GM12874 (cell line): ENCODE results near the gene TMEM183A.

Experiments
- TF ChIP-seq, protein P1 (sequence below): IDR thresholded peaks from 2 replicates; pipeline ENCODE4 v1.5.1; 2011; ENCODE audit warnings: low read depth, mild to moderate bottlenecking, control low read depth, low read length, moderate library complexity; ENCODE audit not compliant: insufficient read depth

TMEM183A gene

DNA sequence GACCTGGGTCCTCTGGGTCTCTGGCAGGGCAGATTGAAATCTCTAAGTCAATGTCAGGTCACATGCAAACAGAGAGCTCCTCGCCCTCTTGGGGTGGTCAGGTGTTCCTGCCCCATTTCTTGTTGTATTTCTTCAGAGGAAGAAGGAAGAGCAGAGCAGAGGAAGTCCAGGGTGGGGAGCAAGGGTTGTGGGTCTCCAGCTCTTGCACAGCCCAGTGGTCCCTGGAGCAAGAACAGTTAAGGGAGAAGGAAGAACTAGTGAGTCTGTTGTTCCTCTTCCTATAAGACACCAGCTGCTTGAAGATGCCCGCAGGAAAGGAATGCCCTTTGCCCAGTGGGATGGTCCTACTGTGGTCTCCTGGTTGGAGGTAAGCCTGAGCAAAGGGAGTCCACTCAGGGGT is 52.3 kb downstream of the TMEM183A start:
- TF ChIP-seq, protein P1, sequence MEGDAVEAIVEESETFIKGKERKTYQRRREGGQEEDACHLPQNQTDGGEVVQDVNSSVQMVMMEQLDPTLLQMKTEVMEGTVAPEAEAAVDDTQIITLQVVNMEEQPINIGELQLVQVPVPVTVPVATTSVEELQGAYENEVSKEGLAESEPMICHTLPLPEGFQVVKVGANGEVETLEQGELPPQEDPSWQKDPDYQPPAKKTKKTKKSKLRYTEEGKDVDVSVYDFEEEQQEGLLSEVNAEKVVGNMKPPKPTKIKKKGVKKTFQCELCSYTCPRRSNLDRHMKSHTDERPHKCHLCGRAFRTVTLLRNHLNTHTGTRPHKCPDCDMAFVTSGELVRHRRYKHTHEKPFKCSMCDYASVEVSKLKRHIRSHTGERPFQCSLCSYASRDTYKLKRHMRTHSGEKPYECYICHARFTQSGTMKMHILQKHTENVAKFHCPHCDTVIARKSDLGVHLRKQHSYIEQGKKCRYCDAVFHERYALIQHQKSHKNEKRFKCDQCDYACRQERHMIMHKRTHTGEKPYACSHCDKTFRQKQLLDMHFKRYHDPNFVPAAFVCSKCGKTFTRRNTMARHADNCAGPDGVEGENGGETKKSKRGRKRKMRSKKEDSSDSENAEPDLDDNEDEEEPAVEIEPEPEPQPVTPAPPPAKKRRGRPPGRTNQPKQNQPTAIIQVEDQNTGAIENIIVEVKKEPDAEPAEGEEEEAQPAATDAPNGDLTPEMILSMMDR: no peak

DNA sequence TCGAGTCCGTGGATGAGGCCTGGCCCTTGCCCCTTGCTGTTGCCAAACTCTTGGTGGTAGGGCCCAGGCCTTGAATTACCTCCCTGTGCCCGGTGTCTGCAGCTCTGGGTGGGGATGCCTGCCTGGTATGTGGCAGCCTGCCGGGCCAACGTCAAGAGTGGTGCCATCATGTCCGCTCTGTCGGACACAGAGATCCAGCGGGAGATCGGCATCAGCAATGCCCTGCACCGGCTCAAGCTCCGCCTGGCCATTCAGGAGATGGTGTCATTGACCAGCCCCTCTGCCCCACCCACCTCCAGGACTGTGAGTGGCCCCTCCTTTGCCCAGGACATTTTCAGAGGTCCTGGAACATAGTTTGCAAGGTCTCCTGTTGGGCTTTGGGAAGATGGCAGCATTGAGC is 52.9 kb downstream of the TMEM183A start:
- TF ChIP-seq, protein P1: no peak

DNA sequence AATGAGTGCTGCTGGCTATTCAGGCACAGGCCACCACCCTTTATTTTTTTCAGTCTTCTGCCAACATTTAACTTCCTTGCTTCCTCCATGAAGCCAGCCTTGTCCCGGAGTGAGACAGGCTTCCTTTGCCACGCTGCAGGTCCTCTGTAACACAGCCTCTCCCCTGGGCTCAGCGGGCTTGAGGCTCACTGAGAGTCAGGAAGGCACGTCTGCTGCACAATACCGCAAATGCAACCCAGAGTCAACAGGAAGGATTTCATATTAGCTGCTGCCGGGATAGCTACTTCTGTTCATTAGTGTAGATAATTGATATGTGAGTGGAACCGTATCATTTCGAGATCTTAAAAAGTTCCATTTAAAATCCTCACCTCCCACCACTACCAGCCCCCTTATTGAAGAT is 56.1 kb downstream of the TMEM183A start:
- TF ChIP-seq, protein P1: no peak

DNA sequence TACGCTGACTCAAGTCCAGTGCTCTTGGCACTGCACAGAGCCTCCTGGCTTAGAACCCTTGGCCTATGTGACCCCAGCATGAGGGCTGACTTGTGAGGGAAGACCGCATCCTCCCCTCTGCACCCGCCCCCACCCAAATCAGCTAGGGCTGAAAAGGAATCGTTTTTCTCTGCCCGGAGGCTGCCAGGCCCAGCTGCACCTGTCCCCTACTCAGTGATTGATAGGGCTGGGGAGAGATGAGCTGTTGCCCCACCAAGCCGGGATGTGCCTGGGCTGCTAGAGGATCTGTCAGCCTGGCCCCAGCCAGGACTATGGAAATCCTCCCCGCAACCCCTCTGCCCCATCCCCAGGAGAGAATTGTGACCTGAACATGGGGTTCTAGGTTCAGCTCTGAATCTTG is 58.0 kb downstream of the TMEM183A start:
- TF ChIP-seq, protein P1: no peak

DNA sequence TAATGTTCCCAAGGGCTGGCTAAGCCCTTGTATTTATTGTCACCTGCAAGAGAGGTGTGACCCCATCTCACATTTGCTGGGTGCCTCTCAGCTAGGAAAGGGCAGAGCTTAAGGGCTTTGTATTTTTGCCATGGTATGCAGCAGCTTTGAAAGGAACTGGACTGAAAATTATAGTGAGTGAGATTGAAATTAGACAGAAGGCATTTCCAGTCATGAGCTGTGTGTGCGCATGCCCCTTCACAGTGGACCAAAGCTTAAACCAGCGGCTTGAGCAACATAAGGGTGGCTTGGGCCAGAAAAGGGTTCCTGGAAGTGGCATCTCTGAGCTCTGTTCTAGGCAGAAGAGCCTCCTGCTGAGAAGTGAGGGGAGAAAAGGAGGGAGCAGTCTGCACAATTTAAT is 58.8 kb downstream of the TMEM183A start:
- TF ChIP-seq, protein P1: no peak

DNA sequence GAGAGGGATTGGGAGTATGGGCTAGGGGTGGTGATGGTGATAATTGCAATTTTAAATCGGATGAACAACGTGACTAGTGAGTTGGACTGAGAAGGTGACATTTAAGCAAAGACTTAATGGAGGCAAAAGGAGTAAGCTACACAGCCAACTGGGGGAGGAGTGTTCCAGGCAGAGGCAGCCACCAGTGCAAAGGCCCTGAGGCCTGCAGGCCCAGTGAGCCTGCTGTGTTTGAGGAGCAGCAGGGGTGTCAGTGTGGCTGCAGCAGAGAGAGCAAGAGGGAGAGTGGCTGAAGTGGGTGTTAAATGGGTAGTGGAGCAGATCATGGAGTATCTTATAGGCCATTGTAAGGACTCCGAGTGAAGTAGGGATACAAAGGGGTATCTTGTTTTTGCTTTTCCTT is 59.8 kb downstream of the TMEM183A start:
- TF ChIP-seq, protein P1: no peak

DNA sequence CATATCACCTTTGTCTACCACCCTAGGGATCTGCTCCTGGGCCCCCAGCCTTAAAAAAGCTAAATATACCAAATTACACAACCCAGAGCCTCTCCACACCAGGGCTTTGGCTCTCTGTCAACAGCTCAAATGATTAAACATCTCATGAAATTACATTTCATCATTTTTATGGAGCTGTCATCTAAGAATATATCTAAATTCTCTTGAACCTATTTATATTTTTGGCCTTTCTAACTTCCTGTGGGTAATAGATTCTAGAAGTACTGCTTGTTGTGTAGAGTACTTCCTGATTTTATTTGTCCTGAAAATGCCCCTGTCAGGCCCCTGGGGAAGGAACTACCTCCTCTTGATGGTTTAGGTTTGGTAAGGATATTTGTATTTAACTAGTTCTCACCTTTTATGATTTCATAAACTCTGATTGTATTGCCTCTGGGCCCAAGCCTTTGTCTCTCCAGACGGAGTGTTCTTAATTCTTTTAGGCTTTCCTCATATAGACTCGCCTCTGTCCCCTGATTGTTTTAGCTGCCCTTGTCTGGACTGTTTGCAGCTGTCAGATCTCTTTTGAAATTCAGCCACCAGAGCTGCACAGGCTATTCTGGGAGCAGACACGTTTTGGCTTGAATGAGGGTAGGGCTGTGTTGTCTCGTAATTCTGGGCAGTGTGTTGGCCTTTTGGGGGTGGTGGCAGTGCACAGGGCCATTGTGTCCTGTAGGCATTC is 62.0 kb downstream of the TMEM183A start:
- TF ChIP-seq, protein P1: no peak
